ENCODE results near the gene PDZD2.

- TF ChIP-seq, protein P1, sequence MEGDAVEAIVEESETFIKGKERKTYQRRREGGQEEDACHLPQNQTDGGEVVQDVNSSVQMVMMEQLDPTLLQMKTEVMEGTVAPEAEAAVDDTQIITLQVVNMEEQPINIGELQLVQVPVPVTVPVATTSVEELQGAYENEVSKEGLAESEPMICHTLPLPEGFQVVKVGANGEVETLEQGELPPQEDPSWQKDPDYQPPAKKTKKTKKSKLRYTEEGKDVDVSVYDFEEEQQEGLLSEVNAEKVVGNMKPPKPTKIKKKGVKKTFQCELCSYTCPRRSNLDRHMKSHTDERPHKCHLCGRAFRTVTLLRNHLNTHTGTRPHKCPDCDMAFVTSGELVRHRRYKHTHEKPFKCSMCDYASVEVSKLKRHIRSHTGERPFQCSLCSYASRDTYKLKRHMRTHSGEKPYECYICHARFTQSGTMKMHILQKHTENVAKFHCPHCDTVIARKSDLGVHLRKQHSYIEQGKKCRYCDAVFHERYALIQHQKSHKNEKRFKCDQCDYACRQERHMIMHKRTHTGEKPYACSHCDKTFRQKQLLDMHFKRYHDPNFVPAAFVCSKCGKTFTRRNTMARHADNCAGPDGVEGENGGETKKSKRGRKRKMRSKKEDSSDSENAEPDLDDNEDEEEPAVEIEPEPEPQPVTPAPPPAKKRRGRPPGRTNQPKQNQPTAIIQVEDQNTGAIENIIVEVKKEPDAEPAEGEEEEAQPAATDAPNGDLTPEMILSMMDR (IDR thresholded peaks at IDR 0.05) = no peak
- TF ChIP-seq POLR2AphosphoS5 (IDR thresholded peaks at IDR 0.05) (no peak), POLR2A (IDR thresholded peaks at IDR 0.05) (no peak)
These were observed 205.9 kb downstream of the PDZD2 start for GRCh38 chr5:31844622-31845345.

Data from sigmoid colon (tissue), 4 donors.